HG02852 (cell line): Measurements from ENCODE around the gene NKTR.
A peak's percentile ranks its signal among the peaks of the same experiment; 100 is the strongest.
"Not testable (repeated sequence)": the region's sequence is repeated elsewhere in the genome, so short reads cannot be mapped to it uniquely, and the experiment has no call there.

Experiments
- ATAC-seq: cut with Tn5 transposase; IDR thresholded peaks from one replicate; pipeline ENCODE4 v1.9.1; 2021; ENCODE audit warnings: mild to moderate bottlenecking, moderate library complexity; ENCODE audit not compliant: unreplicated experiment

Gene NKTR

DNA sequence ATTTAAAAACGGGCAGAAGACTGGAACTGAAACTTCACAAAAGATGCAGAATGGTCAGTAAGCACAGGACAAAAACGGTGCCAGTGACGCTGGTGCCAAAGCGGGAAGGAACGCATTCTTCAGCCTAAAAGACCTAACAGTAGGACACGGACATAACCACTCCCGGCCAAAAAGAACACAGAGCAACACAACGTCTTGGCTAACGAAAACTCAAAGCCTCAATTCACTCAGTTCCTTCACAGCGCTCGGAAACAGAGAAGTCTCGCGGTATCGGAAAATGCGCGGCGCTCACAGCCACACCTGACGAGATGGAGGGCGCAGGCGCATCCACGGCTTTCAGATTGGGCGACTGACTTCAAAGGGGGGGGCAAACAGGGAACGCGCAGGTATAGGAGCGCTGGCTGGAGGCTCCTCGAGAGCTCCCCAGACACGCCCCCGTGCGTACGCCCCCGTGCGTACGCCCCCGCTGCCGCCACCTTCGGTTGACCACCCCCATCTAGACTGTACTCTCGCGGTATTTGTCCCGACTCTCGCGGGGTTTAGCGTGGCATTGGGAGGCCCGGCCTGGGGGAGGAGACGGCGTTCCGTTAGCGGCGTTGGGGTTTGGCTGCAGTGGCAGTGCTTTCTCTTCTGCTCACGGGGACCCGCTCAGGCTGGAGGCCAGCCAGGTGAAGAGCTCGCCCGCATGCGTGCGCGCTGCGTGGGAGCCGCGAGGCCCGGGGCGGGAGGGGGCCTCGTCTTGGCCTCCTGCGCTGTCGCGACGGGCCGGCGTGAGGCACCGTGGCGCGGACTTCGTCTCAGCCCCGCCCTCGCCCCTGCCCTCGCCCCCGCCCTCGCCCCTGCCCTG, at the start of gene NKTR:
Gene NKTR (plus strand): TSS at position 576 of the 847 bp plus-strand sequence. CDS start 321 bp downstream, outside the sequence.
- peak; percentile 82 for ATAC-seq

DNA sequence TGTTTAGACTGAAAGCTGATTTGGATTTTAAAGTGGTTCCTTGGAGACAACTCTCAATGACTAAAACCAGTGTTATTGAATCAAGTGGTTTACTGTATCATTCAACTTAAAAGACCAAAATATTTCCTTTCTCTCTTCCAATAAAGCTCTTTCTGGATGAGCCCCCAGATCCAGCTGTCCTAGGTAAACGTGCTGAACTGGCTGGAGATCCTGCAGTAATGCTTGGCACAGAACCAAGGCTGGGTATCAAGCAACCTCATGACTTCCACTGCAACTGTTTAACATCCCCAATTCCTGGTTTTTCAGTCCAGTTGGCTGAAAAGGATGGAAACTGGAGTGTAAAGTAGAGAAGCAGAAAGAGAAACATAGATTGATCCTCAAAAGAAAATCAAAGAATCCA, 47.7 kb upstream of the NKTR start:
- no peak for ATAC-seq

DNA sequence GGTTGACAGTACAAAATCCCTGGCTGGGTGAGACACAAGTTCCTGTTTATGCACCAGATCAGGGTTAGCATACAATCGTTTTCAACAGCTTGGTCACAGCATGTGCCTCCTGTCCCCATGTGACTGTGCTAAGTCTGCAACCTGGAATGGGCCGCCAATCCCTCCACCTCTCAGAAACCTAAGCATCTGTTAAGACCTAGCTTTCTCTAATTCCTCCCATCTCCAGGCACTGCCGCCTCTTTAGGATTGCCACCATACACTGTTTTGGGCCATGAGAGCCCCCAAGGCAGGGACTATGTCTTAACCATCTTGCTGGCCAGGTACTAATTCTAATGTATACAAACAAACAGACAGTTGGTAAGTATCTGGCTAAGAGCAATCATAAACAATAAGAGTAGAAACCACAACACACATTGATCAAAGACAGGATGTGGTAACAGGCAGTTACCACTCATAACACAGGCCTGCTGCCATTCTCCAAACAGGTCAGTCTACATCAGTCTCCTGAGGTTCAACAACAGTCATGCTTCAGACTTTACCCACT, 44.3 kb upstream of the NKTR start:
- ATAC-seq: no peak

DNA sequence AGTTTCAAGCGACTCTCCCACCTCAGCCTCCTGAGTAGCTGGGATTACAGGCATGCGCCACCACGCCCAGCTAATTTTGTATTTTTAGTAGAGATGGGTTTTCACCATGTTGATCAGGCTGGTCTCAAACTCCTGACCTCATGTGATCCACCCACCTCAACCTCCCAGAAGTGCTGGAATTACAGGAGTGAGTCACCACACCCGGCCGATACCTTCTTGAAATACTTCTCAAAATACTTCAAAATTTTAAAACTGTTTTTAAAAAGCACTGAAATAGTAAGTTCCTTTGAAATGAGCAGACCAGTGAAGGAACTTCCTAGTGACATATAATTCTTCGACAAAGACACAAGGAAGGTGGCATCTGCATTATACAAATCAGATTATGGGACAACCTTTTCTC, 43.7 kb upstream of the NKTR start:
- not testable (repeated sequence) for ATAC-seq

DNA sequence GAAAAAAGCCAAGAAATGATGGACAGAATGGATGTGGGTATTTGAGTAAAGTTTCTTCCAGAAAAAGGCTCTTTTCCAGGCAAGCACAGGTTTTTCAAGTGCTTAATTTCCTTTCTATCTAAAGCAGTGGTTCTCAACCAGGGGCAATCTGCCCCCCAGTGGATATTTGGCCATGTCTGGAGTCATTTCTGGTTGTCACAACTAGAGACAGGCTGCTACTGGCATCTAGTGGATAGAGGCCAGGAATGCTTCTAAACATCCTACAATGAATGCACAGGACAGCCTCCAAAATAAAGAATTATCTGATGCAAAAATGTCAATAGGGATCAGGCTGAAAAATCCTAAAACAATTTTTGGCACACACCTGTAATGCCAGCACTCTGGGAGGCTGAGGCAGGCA, 42.6 kb upstream of the NKTR start:
- no peak for ATAC-seq

DNA sequence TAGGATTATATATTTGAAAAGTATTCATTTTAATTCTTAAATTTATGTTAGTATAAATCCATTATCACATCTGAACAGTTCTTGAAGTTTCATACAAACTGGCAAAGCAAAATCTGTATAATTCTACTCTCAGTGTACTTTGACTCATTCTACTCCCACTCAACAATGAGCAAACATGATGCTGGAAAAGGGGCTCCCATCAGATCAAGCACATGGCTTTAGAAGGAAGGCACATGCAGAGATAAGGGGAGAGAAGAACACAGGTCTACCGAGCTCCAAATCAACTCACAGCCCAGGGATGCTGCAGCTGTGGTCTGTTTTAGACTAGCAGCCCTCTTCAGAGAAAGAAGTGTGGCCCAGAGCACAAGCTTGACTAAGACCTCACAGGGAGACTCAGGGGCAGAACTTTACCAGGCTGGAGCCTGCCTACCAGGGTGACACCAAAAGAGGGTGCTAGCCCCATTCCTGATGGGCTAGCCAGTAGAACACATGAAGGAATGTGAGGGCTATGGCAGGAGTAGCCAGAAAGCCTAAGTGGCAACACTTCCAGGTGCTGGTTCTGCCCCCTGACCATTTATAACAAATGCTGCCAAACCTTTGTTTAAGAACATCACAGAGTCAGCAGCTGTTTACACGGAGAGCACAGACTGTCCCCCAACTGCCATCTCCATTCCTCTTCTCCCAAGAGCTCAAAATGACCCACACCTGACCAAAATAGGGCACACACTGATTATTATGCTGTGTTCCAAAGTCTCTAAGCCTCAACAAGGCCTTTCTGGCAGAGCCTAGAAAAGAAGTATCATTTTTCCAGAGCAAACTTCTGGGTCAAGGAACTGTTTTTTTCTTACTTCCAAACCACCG, 38.2 kb upstream of the NKTR start:
- ATAC-seq: no peak

DNA sequence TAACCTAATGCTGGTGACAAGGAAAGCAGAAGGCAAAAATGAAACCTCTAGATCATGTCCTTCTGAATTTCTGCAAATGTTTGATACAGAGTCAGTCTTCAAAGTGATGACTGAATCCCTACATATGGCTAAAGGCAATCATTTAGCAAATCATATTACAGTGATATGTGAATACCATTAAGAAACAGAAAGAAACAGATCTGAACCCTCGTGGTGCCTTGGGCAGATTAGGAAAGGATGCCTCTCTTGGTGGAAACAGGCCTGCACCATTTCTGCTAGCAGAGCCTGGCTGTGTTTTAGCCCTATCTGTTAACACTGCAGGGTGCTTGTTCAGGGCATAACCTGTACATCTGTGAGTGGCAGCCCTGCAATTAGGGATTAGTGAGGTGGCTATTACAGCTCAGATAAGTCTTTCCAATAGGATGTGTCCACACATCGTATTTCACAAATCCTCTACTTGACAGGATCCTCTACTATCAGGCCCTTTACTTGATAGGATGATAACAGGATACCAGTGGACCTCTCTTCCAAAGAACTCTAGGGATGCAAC, 30.8 kb upstream of the NKTR start:
- no peak for ATAC-seq

DNA sequence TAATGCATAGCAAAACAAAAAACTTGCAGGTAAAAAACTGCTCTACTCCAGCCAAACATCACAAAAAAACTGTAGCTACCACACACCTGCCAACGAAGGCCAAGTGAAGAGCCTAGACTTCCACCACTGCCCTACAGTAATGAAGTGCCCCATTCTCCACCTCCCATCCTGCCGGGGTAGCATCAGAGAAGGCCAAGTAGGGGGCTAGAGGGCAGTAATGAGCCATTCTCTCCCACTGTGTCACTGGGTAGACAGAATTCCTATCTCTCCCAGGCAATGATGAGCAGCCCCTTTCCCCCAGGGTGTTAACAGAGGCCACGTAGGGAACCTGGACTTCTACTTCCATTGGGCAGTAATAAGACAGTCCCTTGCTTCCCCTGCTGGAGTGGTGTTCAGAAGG, 28.2 kb upstream of the NKTR start:
- ATAC-seq: no peak

DNA sequence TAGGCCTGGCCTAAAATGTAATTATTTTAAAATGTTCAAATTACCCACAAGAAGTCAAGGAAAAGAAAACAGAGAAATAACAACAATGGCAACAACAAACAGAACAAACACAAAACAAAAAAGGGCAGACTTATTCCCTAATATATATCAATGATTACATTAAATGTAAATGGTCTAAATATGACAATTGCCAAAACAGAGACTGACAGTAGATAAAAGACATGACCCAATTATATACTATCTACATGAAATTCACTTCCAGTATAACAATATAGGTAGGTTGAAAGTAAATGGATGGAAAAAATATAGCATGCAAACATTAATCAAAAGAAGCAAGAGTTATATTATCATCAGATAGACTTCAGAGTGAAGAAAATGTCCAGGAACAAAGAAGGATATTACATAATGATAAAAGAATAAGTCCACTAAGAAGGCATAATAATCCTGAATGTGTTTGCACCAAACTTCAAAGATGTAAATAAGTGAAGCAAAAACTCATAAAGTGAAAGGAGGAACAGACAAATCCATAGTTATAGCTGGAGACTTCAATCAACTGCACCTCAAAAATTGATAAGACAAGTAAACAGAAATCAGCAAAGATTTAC, 25.2 kb upstream of the NKTR start:
- ATAC-seq: no peak

DNA sequence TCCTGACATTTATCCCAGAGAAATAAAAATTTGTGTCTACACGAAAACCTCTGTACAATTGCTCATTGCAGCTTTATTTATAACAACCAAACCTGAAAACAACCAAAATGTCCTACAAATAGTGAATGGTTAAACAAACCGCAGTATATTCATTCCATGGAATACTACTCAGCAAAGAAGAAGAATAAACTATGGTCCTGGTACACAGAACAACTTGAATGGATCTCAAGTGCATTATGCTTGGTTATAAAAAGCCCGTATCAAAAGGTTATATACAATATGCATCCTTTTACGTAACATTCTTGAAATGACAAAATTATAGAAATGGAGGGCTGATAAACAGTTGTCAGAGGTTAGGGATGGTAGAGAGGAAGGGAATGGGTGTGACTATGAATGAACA, 22.4 kb upstream of the NKTR start:
- ATAC-seq: no peak

DNA sequence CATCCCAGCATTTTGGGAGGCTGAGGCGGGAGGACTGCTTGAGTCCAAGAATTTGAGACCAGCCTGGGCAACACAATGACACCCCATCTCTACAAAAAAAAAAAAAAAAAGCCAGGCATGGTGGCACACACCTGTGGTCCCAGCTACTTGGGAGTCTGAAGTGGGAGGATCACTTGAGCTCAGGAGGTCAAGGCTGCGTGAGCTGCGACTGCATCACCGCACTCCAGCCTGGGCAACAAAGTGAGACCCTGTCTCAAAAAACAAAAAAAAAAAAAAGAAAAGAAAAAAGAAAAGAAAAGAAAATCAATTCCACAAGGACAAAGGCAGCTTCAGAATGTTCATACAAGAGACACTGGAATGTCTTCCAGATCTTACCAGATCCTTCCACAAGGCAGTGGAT, 21.1 kb upstream of the NKTR start:
- ATAC-seq: not testable (repeated sequence)

DNA sequence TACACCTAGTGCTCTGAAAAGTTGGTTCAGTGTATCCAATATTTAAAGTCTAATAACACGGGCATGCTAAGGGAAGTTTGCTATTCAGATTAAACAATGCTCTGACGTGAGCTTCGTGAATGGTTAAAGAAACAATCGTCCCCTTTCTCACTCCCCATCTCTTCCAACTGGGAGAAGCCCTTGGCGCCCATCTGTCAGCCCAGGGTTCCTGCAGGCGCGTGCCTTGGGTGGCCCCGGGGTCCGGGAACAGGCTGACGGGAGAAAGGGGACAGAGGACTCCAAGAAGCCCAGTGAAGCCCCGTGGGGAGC, 19.1 kb upstream of the NKTR start:
- ATAC-seq: no peak

DNA sequence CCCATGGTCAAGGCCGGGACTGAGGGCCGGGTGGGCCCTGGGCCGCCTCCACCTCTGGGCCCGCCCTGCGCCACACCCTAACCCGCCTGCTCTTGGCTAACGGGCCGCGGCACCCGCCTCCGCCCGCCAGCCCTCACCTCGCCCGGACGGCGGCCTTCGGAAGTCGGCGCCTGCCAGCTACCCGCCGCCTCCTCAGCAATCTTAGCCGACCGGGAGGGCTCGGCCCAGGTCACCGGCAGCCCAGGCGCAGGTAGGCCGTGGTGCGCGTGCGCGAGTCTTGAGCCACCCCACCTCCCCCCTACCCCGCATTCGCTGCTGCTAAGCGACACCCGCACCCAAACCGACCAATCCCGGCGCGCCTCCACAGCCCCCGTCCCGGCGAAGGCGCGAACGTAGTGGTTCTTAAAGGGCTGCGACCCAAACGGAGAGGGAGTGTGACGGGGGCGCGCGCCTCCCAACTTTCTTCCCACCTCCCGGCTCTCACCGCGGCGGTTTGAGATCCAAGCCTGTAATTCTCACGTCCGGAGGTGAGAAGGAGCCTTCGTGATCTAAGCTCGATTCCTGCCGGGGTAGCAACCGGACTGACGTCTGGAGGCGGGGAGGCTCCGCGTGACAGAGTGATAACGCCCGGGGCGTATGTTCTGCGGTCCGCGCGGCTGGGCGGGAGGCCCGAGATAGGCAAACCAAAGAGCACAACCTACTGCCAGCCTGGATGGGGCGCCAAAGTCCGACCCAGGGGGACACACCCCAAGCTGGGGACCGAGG, 18.6 kb upstream of the NKTR start, which contains the start of gene SEC22C:
Gene SEC22C (minus strand): TSS at position 259 of the 765 bp plus-strand sequence. CDS start 12,921 bp downstream, outside the sequence.
- ATAC-seq: peak; percentile 92

DNA sequence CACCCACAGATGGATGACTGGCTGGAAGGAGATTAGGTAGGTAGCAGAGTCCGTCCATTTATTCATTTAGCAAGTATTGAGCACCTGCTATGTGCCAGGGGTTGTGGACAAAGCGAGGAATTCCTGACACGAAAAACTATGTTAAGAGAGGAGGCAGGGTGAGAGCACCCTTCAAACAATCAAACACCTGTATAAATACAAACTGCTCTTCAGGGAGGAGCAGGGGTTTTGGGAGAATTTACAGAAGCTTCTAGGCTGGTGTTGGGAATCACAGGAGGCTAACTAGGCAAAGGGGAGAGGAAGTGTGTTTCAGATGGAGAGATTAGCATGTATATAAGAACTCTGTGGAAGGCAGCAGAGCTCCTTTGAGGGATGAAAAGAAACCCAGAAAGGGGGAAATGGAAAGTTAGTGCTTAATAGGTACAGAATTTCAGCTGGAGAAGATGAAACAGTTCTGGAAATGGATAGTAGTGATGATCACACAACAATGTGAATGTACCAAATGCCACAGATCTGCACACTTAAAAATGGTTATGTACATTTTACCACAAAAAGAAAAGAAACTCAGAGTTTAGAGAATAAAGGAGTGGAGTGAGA, 17.9 kb upstream of the NKTR start:
- ATAC-seq: no peak

DNA sequence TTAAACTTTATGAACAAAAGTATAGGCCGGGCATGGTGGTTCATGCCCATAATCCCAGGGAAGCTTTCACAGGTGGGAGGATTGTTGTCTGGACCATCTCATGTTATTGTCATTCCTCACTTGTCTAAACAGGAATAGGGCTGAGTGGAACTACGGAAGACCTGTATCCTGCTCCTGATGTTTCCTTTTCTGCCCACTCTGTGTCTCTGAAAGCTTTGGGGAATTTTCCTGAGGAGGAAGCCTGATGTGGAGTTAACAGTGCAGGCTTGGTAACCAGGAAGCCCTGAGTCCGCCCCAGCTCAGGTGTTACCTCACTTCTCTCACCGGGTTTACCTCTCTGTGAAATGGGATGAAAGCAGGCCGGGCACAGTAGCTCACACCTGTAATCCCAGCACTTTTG, 11.9 kb upstream of the NKTR start:
- no peak for ATAC-seq

DNA sequence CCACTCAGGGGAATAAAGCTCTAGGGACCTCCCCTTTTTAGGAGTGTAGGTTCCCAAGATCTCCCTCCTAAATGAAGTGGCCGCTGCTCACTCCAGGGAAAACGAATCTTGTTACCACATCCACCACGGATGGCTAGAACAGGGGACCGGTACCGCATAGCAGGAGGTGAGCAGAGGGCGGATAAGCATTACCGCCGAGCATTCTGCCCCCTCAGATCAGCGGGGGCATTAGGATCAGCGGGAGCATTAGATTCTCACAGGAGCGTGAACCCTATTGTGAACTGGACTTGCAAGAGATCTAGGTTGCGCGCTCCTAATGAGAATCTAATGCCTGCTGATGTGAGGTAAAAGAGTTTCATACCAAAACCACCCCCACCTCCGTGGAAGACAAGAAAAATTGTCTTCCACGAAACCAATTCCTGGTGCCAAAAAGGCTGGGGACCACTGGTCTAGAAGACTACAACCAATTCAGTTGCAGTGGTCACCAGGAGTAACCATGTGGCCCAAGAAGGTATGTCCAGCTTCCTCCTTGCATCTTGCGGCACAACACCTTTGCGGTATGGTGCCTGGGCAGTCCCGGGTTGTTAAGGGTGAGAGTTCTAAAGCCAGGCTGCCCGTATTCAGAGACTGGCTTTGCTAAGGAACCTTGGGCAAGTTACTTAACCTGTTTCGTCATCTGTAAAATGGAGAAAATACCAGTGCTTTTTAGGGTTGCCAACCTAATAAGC, 10.9 kb upstream of the NKTR start:
- ATAC-seq: no peak

DNA sequence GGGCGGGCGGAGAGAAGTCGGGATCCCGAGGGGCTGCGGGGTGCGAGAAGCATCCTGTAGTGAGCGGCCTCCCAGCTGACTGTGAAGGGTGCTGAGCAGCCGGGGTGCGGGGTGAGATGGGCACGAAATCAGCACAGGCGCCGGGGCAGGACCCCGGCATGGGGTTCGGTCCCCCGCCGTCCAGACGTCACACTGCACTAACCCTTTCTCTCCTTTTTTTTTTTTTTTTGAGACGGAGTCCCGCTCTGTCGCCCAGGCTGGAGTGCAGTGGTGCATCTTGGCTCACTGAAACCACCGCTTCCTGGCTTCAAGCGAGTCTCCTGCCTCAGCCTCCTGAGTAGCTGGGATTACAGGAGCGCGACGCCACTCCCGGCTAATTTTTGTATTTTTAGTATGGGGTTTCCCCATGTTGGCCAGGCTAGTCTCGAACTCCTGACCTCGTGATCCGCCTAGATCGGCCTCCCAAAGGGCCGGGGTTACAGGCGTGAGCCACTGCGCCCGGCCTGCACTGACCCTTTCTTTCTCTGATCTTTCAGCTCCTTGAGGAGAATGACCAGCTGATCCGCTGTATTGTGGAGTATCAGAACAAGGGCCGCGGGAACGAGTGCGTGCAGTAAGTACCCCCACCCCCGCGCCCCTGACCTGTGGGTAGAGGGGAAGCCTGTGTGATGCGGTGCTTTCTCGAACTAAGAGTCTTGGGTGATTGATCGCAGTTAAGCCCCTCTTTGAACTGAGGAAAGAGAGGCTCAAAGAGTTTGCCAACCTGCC, 9.3 kb upstream of the NKTR start:
- no peak for ATAC-seq

DNA sequence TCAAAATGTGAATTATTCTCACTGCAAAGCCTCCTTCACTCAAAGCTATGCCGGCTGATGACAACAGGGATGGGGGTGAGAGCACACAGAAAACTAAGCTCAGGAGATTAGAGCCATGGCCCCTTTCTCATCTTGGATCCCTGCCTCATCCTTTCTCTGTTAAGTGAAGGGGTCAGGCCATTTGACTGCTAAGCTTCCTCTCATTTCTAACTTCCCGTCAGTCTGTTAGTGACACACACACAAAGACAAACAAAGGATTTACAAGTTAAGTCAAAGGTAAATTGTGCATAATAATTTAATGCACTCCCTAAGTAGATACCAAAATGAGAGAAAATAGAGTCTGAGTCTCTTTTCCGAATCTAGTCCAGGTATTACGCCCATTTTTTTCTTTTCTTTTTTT, 8.7 kb upstream of the NKTR start:
- no peak for ATAC-seq

DNA sequence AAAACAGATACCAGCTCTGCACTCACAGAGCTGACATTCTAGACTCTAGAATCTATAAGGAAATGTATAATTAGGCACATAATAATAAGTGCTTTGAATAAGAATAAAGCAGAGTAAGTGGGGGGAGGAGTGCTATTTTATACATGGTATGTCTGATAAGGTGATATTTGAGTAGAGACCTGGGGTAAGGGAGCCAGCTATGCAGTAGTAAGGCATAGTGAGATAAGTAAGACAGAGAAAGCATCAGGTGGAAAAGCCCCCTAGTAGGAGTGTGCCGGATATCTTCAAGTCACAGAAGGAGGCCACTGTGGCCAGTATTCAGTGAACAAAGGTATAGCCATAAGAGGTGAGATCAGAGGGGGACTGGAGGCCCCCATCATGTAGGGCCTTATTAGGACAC, 6.9 kb upstream of the NKTR start:
- ATAC-seq: no peak
